Measurements from ENCODE around the gene SNUPN.
"Not testable (repeated sequence)": the region's sequence is repeated elsewhere in the genome, so short reads cannot be mapped to it uniquely, and the experiment has no call there.

GRCh38 chr15:75633922-75634321 is 8.4 kb upstream of the SNUPN start:
- not testable (repeated sequence) for TF ChIP-seq CTCF (IDR thresholded peaks at IDR 0.05; ENCODE audit: low read length); EZH2 (optimal IDR thresholded peaks at IDR 0.05; ENCODE audit: low read depth, low read length)
